C4-2B (cell line): ENCODE measurements around the gene PPP1R36.

Experiments
- ZFX ChIP-seq: fragments of 450-650 bp; IDR thresholded peaks from 2 replicates; pipeline ENCODE4 v1.6.1; 2017
- TF ChIP-seq, protein P1 (sequence below): fragments of 450-650 bp; conservative IDR thresholded peaks from 2 replicates; pipeline ENCODE4 v1.5.1; 2017; ENCODE audit warnings: mild to moderate bottlenecking

DNA sequence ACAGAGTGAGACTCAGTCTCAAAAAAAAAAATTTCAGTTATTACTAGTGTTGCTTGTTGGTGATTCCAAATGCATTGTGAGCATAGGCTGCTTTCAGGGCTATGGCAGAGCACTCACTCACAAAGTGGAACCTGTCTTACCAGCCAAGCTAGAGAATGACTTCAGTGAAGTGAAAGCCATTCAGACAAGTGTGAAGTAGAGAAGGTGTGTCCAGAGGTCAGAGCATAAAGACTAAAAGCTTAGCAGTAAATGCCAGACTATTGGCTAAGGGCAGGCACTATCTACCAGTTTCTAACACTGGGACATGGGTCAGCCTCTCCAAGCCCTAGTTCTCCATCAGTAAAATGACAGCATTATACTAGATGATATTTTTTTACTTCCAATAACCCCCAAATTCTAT lies 12.7 kb downstream of the PPP1R36 start:
- TF ChIP-seq, protein P1, sequence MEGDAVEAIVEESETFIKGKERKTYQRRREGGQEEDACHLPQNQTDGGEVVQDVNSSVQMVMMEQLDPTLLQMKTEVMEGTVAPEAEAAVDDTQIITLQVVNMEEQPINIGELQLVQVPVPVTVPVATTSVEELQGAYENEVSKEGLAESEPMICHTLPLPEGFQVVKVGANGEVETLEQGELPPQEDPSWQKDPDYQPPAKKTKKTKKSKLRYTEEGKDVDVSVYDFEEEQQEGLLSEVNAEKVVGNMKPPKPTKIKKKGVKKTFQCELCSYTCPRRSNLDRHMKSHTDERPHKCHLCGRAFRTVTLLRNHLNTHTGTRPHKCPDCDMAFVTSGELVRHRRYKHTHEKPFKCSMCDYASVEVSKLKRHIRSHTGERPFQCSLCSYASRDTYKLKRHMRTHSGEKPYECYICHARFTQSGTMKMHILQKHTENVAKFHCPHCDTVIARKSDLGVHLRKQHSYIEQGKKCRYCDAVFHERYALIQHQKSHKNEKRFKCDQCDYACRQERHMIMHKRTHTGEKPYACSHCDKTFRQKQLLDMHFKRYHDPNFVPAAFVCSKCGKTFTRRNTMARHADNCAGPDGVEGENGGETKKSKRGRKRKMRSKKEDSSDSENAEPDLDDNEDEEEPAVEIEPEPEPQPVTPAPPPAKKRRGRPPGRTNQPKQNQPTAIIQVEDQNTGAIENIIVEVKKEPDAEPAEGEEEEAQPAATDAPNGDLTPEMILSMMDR = no peak
- TF ChIP-seq ZFX = no peak
